Stimulated activated naive B cell treated with anti-CD40 and anti-IgM and Interleukin-4, amounts not matched to agents 10 μg/mL and 1 μg/mL and 100 μg/mL, for 72 hours (primary cell): ENCODE data around the gene ZNF586.
"Not testable (repeated sequence)": the region's sequence is repeated elsewhere in the genome, so short reads cannot be mapped to it uniquely, and the experiment has no call there.

ENCODE experiments used
- ATAC-seq, 2 donors: fragments of 150-1000 bp; cut with Tn5 transposase; replicated peaks; 2 replicates each; pipeline ENCODE4 v1.10.0; 2021; ENCODE audit warnings: moderate library complexity in 1 of 2
- DNase-seq: peaks from one replicate; pipeline ENCODE4 v3.0.0; 2021
- H3K27ac Mint-ChIP-seq: one replicate; pipeline ENCODE4 v1.8.0; 2022; ENCODE audit warnings: mild to moderate bottlenecking, mixed read lengths
- H3K27me3 Mint-ChIP-seq, 2 donors: one replicate each; pipeline ENCODE4 v1.8.0; 2022; ENCODE audit warnings: mixed read lengths in 2 of 2
- H3K36me3 Mint-ChIP-seq, 2 donors: one replicate each; pipeline ENCODE4 v1.8.0; 2022; ENCODE audit warnings: mixed read lengths in 2 of 2, mild to moderate bottlenecking in 1 of 2
- H3K4me1 Mint-ChIP-seq, 2 donors: one replicate each; pipeline ENCODE4 v1.8.0; 2022; ENCODE audit warnings: mixed read lengths in 2 of 2, mild to moderate bottlenecking in 1 of 2
- H3K4me3 Mint-ChIP-seq, 2 donors: one replicate each; pipeline ENCODE4 v1.8.0; 2022; ENCODE audit warnings: mild to moderate bottlenecking in 2 of 2, mixed read lengths in 2 of 2, moderate library complexity in 1 of 2
- H3K9me3 Mint-ChIP-seq, 2 donors: one replicate each; pipeline ENCODE4 v1.8.0; 2022; ENCODE audit warnings: mixed read lengths in 2 of 2, mild to moderate bottlenecking in 1 of 2

ZNF586 gene

DNA sequence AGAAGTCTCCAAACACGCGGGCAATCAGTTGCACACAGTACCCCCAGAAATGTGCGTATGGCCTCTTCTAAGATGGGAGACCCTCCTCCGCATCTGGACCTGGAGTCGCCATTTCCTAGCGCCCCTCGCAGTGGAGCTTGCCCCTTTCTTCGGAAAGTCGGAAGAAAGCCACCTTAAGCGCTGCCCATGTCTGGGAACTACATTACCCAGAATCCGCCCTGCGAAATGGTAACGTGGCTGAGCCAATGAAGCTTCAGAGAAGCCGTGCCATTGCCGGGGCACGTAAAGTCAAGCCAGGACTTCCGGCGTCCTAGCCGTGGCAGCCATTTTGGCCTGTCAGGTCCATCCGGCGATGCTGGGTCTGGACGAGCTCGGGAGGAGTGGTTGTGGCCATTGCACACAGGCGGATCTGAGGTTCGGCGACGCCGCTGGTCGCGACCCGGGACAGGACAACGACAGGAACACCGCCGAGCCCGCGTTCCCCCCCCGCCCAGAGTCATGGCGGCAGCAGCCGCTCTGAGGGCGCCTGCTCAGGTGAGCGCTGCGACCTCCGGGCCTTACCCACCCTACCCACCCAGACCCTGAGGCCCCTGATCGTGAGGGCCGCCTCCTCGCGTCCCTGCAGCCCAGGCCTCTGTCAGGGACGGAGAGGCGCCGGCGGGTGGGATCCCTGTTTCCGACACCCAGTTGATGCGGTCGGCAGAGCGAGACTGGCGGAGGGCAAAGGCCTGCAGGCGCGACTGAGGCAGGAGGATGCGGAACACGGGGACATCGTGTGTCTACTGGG lies at the start of gene ZNF586:
Gene ZNF586 (plus strand): TSS at position 332 of the 787 bp plus-strand sequence. CDS start 167 bp downstream, at position 499.
- Mint-ChIP-seq H3K27me3 (no peaks in the 10 kb centered on the region), H3K9me3 (peaks cover 2 to 4% of the 10 kb centered on the region in 2 donors), H3K4me1 (peaks cover 31 to 55% of the 10 kb centered on the region in 2 donors), H3K36me3 (peaks cover 32 to 58% of the 10 kb centered on the region in 2 donors), H3K4me3 (peak within 1 kb of the TSS; percentile 95 to 98), H3K27ac (peak within 1 kb of the TSS; percentile 95)
- ATAC-seq (peak; percentile 97), DNase-seq (peak; percentile 85)

DNA sequence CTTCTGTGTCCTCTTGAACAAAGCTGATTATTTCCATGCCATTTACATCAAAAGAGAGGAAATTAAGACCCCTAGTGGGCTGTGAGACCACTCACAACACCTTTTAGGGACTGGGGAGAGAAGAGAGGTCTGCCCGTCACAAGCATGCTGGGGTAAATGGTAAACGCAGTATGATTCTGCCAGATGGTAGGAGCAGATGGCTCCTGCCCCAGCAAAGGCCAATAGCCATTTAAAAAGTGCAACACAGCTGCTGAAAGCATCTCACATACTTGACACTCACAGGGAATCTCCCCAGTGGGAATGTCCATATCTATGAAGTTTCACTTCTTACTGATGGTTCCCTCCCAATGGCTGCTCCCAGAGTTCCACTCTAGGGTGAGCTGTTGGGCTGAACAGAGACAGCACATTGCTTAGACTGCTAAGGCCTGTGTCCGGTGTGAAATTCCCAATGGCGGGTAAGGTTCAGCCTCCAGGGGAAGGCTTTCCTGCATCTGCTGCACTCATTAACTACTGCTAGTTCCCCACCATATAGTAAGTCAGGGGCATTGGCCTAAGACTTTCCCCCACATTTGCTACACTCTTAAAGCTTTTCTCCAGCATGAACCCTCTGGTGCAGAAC lies 49.5 kb upstream of the ZNF586 start:
- H3K9me3 Mint-ChIP-seq, result peaks cover 4 to 6% of the 10 kb centered on the region in 2 donors
- H3K36me3 Mint-ChIP-seq, result peaks cover 57 to 75% of the 10 kb centered on the region in 2 donors
- DNase-seq (no peak), ATAC-seq (no peak)
- no peak overlapping the region for H3K4me3 Mint-ChIP-seq
- peaks cover 17 to 20% of the 10 kb centered on the region in 2 donors for H3K4me1 Mint-ChIP-seq
- no peaks in the 10 kb centered on the region for H3K27me3 Mint-ChIP-seq
- no peak overlapping the region for H3K27ac Mint-ChIP-seq

DNA sequence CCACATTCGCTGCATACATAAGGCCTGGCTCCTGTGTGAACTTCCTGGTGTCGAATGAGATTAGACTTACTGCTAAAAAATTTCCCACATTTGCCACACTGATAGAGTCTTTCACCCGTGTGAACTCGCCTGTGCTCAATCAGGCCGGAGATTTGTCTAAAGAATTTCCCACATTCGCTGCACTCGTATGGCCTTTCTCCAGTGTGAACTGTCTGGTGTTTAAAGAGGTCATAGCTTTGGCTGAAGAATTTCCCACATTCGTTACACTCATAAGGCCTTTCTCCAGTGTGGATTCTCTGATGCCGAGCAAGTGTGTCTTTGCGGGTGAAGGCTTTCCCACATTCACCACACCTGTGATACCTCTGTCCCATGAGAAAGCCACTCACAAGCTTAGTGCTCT lies 48.6 kb upstream of the ZNF586 start:
- H3K27me3 Mint-ChIP-seq, result no peaks in the 10 kb centered on the region
- DNase-seq (no peak), ATAC-seq (no peak)
- peaks cover 57 to 74% of the 10 kb centered on the region in 2 donors for H3K36me3 Mint-ChIP-seq
- H3K27ac Mint-ChIP-seq, result no peak overlapping the region
- no peak overlapping the region for H3K4me3 Mint-ChIP-seq
- H3K4me1 Mint-ChIP-seq, result peaks cover 18 to 20% of the 10 kb centered on the region in 2 donors
- peaks cover 4 to 6% of the 10 kb centered on the region in 2 donors for H3K9me3 Mint-ChIP-seq

DNA sequence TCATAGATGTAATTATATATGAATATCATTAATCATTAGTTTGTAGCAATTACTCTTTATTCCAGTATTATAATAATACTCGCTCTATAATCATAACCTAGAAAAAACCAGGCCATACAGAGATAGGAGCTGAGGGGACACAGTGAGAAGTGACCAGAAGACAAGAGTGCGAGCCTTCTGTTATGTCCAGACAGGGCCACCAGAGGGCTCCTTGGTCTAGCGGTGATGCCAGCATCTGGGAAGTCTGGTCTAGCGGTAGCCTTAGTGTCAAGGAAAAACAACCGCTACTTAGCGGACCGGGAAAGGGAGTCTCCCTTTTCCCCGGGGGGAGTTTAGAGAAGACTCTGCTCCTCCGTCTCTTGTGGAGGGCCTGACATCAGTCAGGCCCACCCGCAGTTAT lies 31.2 kb upstream of the ZNF586 start:
- H3K4me1 Mint-ChIP-seq, H3K9me3 Mint-ChIP-seq, H3K36me3 Mint-ChIP-seq, H3K27me3 Mint-ChIP-seq, H3K27ac Mint-ChIP-seq: not testable (repeated sequence)
- H3K4me3 Mint-ChIP-seq, result peak overlapping the region; percentile 32 to 65
- ATAC-seq (peak in 1 of 2 donors; percentile 54), DNase-seq (peak; percentile 24)

DNA sequence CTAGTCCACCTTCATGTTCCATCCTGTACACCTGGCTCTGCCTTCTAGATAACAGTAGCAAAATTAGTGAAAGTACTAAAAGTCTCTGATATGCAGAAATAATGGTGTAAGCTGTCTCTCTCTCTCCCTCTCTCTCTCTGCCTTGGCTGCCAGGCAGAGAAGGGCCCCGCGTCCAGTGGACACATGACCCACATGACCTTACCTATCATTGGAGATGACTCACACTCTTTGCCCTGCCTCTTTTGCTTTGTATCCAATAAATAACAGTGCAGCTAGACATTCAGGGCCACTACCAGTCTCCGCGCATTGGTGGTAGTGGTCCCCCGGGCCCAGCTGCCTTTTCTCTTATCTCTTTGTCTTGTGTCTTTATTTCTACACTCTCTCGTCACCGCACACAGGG lies 30.7 kb upstream of the ZNF586 start:
- not testable (repeated sequence) for DNase-seq, H3K9me3 Mint-ChIP-seq, H3K36me3 Mint-ChIP-seq, H3K4me1 Mint-ChIP-seq, ATAC-seq, H3K27ac Mint-ChIP-seq, H3K27me3 Mint-ChIP-seq, H3K4me3 Mint-ChIP-seq

DNA sequence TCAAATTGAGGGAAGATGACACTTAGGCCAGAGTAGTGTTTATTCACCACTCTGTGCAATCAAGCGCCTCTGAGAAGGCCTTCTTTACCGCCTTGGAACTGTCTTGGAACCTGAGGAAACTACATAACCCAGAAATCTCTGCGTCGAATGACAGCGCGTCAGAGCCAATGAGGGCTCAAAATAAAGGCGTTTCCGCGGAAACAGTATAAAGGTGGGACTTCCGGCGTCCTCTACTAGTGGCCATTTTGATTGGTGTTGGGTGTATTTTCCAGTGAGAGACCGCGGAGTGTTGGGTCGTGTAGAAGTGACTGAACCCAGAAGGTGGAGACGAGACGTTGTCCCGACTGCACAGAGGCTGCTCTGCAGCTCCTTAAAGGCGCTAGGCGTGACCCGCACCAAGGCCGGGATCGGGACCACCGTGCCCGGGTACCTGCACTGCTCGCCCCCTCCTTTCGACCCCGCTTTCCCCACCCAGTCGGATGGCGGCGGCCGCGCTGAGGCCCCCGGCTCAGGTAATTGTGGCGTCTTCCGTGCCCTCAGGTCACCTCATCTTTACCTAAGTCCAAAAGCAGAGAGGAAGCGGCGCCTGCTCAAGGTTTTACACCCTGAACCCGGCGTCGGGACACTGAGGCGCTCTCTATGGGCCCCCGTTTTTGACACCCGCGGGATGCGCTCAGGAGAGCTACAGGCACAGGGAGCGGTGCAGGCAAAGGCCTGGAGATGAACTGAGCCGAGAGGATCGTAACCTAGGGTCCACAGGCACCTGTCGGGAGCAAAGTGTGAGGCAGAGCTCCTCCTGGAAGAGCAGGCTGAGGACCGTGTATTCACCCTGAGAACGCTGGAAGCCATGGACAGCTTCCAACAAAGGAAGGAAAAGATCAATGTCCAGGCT lies 22.6 kb upstream of the ZNF586 start, which contains the start of gene ZNF776:
Gene ZNF776 (plus strand): TSS at position 236 of the 892 bp plus-strand sequence. CDS start 244 bp downstream, at position 480.
- Mint-ChIP-seq H3K9me3 (peaks cover 1 to 4% of the 10 kb centered on the region in 2 donors), H3K4me3 (peak within 1 kb of the TSS; percentile 88 to 98), H3K36me3 (peaks cover 35 to 43% of the 10 kb centered on the region in 2 donors), H3K27me3 (no peaks in the 10 kb centered on the region), H3K4me1 (peaks cover 24 to 37% of the 10 kb centered on the region in 2 donors), H3K27ac (peak within 1 kb of the TSS; percentile 97)
- ATAC-seq (peak; percentile 98 to 99), DNase-seq (peak; percentile 78)

DNA sequence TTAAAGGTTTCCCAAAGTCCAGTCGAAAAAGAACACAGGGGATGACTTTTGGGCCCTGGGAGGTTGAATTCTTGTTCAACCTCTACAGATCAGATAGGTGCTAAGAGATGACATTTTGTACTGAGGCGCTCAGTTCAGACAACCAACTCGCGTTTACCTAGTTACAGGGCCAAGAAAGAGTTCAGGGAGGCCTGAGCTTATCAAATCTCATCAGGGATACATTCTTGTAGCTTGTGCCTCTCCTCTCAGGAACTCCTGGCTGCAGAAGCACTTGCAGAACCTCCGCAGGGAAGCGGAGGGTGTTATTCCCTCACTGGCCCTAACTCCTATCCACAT lies 22.0 kb upstream of the ZNF586 start:
- no peak for ATAC-seq
- Mint-ChIP-seq H3K36me3 (peaks cover 41 to 49% of the 10 kb centered on the region in 2 donors), H3K4me3 (peak overlapping the region; percentile 88 to 98), H3K27ac (peak overlapping the region; percentile 97), H3K4me1 (peaks cover 24 to 37% of the 10 kb centered on the region in 2 donors), H3K9me3 (peaks cover 4% of the 10 kb centered on the region in 2 donors), H3K27me3 (no peaks in the 10 kb centered on the region)
- no peak for DNase-seq

DNA sequence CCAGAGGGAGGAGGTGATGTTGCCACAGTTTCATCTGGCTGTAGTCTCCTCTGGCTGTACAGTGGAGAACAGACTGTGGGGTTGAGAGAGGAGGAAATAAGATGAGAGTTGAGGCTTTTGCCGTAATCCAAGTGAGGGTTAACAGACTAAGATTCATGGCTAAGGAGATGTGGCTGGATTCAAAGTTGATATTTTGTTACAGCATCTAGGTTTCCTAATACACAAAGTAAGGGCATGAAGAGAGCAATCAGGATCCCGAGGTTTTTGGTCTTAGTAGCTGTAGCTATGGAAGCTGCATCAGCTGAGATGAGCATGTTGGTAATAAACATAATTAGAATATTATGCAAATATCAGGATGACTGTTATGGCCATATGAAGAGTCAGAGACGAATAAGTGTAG lies 21.4 kb upstream of the ZNF586 start:
- DNase-seq (no peak), ATAC-seq (no peak)
- peaks cover 26 to 37% of the 10 kb centered on the region in 2 donors for H3K4me1 Mint-ChIP-seq
- no peaks in the 10 kb centered on the region for H3K27me3 Mint-ChIP-seq
- peak overlapping the region; percentile 88 to 98 for H3K4me3 Mint-ChIP-seq
- no peak overlapping the region for H3K27ac Mint-ChIP-seq
- H3K9me3 Mint-ChIP-seq, result peaks cover 4 to 5% of the 10 kb centered on the region in 2 donors
- peaks cover 47 to 55% of the 10 kb centered on the region in 2 donors for H3K36me3 Mint-ChIP-seq

DNA sequence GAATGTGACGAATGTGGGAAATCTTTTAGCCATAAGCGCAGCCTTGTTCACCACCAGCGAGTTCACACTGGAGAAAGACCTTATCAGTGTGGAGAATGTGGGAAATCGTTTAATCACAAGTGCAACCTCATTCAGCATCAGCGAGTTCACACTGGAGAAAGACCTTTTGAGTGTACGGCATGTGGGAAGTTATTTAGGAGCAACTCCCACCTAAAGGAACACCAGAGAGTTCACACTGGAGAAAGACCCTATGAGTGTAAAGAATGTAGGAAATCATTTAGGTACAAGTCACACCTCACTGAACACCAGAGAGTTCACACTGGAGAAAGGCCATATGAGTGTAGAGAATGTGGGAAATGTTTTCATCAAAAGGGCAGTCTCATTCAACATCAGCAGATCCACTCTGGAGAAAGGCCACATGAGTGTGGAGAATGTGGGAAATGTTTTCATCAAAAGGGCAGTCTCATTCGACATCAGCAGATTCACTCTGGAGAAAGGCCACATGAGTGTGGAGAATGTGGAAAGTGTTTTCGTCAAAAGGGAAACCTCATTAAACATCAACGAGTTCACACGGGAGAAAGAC lies 15.3 kb upstream of the ZNF586 start:
- peaks cover 6 to 16% of the 10 kb centered on the region in 2 donors for H3K9me3 Mint-ChIP-seq
- H3K36me3 Mint-ChIP-seq, result peaks cover 70 to 79% of the 10 kb centered on the region in 2 donors
- no peaks in the 10 kb centered on the region for H3K27me3 Mint-ChIP-seq
- no peak for DNase-seq
- no peak for ATAC-seq
- H3K4me3 Mint-ChIP-seq, result no peak overlapping the region
- H3K4me1 Mint-ChIP-seq, result peaks cover 15 to 24% of the 10 kb centered on the region in 2 donors
- H3K27ac Mint-ChIP-seq, result no peak overlapping the region

DNA sequence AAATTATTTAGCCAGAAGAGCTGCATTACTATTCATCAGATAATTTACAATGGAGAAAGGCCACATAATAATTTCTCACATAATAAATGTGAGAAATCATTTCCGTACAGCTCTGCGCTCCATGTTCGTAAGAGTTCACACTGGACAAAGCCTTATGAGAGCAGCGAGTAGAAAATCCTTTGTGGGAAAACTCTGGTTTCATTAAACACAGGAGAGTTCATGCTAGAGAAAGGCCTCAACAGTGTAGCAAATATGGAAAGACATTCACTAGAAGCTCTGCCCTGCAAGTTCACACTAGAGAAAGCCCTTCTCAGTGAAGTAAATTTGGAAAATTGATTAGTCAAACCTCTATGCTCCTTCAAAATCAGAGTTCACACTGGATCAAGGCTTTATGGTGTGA lies 14.4 kb upstream of the ZNF586 start:
- DNase-seq, result no peak
- H3K27me3 Mint-ChIP-seq, result no peaks in the 10 kb centered on the region
- no peak for ATAC-seq
- H3K4me3 Mint-ChIP-seq, result no peak overlapping the region
- H3K4me1 Mint-ChIP-seq, result peaks cover 16 to 18% of the 10 kb centered on the region in 2 donors
- no peak overlapping the region for H3K27ac Mint-ChIP-seq
- H3K9me3 Mint-ChIP-seq, result peaks cover 6 to 14% of the 10 kb centered on the region in 2 donors
- H3K36me3 Mint-ChIP-seq, result peaks cover 74 to 79% of the 10 kb centered on the region in 2 donors

DNA sequence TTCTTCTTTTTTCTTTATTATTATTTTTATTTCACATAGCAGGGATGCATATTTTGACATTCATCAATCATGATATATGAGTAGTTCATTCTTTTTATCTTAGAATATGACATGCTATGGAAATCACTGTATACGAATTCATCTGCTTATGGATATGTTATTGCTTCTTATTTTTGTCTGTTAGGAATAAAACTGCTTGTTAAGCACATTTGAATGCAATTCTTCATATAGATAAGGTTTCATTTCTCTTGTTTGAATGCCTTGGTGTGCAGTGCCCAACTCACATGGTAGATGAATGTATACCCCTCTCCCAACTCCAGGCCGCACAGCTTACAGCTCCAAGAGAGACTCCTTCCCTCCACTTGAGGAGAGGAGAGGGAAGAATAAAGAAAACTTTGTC lies 11.5 kb upstream of the ZNF586 start:
- DNase-seq (no peak), ATAC-seq (no peak)
- H3K27ac Mint-ChIP-seq, result no peak overlapping the region
- peaks cover 56 to 68% of the 10 kb centered on the region in 2 donors for H3K36me3 Mint-ChIP-seq
- peaks cover 4 to 5% of the 10 kb centered on the region in 2 donors for H3K4me1 Mint-ChIP-seq
- no peaks in the 10 kb centered on the region for H3K27me3 Mint-ChIP-seq
- peaks cover 6 to 10% of the 10 kb centered on the region in 2 donors for H3K9me3 Mint-ChIP-seq
- no peak overlapping the region for H3K4me3 Mint-ChIP-seq

DNA sequence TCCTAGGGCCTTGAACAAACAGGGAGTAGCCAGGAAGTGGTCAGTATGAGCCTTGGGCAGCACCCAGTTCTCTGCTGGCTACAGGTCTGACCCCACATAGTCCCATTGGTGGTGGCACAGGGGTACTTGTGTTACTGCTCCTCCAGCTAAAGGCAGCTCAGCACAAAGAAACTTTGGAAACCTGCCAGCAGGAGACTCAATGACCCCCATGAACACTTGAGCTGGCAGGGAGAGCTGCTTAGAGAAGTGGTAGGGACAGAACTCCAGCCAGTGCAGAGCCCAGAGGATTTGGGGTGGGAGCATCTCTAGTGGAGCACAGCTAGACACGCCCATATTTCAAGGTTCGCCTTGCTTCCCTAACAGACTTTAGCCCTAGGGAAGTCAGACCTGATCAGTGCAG lies 10.4 kb upstream of the ZNF586 start:
- DNase-seq (no peak), ATAC-seq (no peak)
- no peak overlapping the region for H3K27ac Mint-ChIP-seq
- no peaks in the 10 kb centered on the region for H3K27me3 Mint-ChIP-seq
- peaks cover 4 to 5% of the 10 kb centered on the region in 2 donors for H3K4me1 Mint-ChIP-seq
- no peak overlapping the region for H3K4me3 Mint-ChIP-seq
- peaks cover 5% of the 10 kb centered on the region in 2 donors for H3K9me3 Mint-ChIP-seq
- H3K36me3 Mint-ChIP-seq, result peaks cover 45 to 65% of the 10 kb centered on the region in 2 donors

DNA sequence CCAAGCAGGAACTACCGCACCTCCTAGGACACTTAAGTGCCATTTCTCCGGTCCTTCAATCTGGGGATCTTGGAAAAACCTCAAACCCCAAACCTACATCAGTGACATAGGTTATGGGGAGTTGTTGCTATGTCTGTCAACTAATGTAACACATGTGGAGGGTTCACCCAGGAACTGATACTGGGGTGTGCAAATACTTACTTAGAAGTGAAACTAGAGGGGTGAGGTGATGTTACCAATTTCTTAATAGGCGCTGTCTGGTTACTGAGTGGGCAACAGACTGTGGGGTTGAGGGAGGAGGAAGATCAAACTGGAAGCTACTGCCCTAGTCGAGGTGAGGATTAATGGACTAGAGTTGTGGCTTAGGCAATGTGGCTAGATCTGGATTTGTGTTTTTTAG lies 1.9 kb downstream of the ZNF586 start:
- Mint-ChIP-seq H3K9me3 (peaks cover 2 to 4% of the 10 kb centered on the region in 2 donors), H3K4me3 (peak overlapping the region; percentile 66 to 95), H3K36me3 (peaks cover 41 to 66% of the 10 kb centered on the region in 2 donors), H3K27ac (peak overlapping the region; percentile 68), H3K27me3 (no peaks in the 10 kb centered on the region), H3K4me1 (peaks cover 40 to 73% of the 10 kb centered on the region in 2 donors)
- ATAC-seq (peak; percentile 59), DNase-seq (no peak)
